Gastroesophageal sphincter (tissue), 4 donors: ENCODE results near the gene RETREG1. TPM values are rescaled to one million over a fixed set of nuclear protein-coding genes. Genes with fewer than 3 reads are reported as not detected.

Experiments used
- ATAC-seq: fragments of 150-250 bp; one replicate; pipeline ENCODE4 v1.9.1; 2016; ENCODE audit warnings: mild to moderate bottlenecking, moderate library complexity
- H3K27ac ChIP-seq, 4 donors: fragments of 200-600 bp; sonication (generic) in 3 of 4; 1 replicate in 3 of 4; 2 replicates in 1 of 4; pipeline ENCODE4 v1.5.1; 2016 to 2019
- H3K27me3 ChIP-seq: fragments of 200-600 bp; sonication (generic); one replicate; pipeline ENCODE4 v1.5.1; 2019
- H3K36me3 ChIP-seq, 2 donors: fragments of 200-600 bp; sonication (generic); one replicate each; pipeline ENCODE4 v1.5.1; 2019; ENCODE audit warnings: control low read depth in 1 of 2
- H3K4me1 ChIP-seq, 3 donors: fragments of 200-600 bp; sonication (generic); 1 replicate in 2 of 3; 2 replicates in 1 of 3; pipeline ENCODE4 v1.5.1; 2016 to 2019; ENCODE audit warnings: control low read depth in 2 of 3
- H3K4me3 ChIP-seq, 2 donors: fragments of 200-600 bp; sonication (generic); one replicate each; pipeline ENCODE4 v1.5.1; 2019; ENCODE audit warnings: mild to moderate bottlenecking in 1 of 2, moderate library complexity in 1 of 2
- H3K9me3 ChIP-seq, 3 donors: fragments of 200-600 bp; sonication (generic); one replicate each; pipeline ENCODE4 v1.5.1; 2017 to 2019; ENCODE audit warnings: control low read depth in 2 of 3
- CTCF ChIP-seq, 4 experiments: fragments of 200-600 bp in 2 of 4; fragments of 450-650 bp in 2 of 4; sonication (generic) in 1 of 4; IDR thresholded peaks; one replicate each; pipeline ENCODE4 v1.5.1; 2017 to 2019; ENCODE audit warnings: antibody characterized with exemption in 4 of 4, mild to moderate bottlenecking in 2 of 4, moderate library complexity in 2 of 4
- EP300 ChIP-seq: sonication (generic); formaldehyde crosslinking; IDR thresholded peaks from one replicate; pipeline ENCODE4 v1.6.1; 2017; ENCODE audit warnings: antibody characterized with exemption, mild to moderate bottlenecking
- POLR2A ChIP-seq, 2 donors: fragments of 450-650 bp; IDR thresholded peaks; one replicate each; pipeline ENCODE4 v1.6.1; 2017; ENCODE audit warnings: antibody characterized with exemption in 2 of 2, mild to moderate bottlenecking in 2 of 2, moderate library complexity in 1 of 2
- POLR2AphosphoS5 ChIP-seq: sonication (generic); formaldehyde crosslinking; IDR thresholded peaks from one replicate; pipeline ENCODE4 v1.6.1; 2017; ENCODE audit warnings: antibody characterized with exemption
- WGBS, 2 donors: methylation state at CpG; one replicate each; pipeline ENCODE4 v1.1.5; 2018; ENCODE audit warnings: low coverage in 1 of 2; 5-methylcytosine and 5-hydroxymethylcytosine counted together
- total RNA-seq, 4 donors: library from RNA; depleted of rRNA; stranded (reverse); fragments of >200 nt; gene quantifications; one replicate each; pipeline ENCODE4 v1.1.0, GENCODE V29; 2016

The RETREG1 gene
- total RNA-seq, 4 donors from 2014 or later = 7.3 to 21.3 (median 15.7) TPM

DNA sequence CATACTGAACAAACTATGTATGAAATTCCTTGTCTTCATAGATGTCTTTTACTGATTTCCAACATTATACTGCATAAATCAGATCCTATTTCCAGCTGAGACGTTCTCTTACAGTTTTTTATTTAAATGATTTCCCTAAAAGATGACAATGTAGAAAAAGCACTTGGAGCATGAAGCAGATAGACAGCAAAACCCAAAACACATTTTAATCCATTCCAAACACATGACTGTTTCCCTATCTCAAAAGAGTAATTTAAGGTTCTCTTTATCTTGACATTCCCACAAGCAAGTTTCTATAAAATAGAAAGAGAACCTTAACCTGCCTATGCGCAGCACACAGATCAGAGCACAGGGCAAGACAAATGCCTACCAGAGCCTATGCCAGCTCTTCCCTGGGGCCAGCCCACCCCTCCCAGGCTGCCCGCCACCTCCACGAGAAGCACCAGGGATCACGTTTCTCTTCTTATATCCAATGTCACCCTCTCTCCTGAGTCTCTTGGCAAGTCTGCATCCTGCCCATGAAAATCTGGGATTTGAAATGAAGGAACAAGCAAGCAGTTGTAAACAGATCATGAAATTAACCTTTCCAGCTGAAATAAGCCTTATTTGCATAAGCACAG is 52.4 kb downstream of the RETREG1 start:
- H3K9me3 ChIP-seq = no peaks in the 10 kb centered on the region
- no peaks in the 10 kb centered on the region for H3K36me3 ChIP-seq
- H3K27ac ChIP-seq = no peak overlapping the region
- TF ChIP-seq POLR2A (IDR thresholded peaks at IDR 0.05) (no peak), POLR2AphosphoS5 (no peak), EP300 (no peak)
- no peak overlapping the region for H3K4me3 ChIP-seq
- WGBS, 2 donors = 37 to 54% methylated on average over 2 to 5 of the region's 5 CpGs
- no peaks in the 10 kb centered on the region for H3K27me3 ChIP-seq
- no peak for ATAC-seq
- no peaks in the 10 kb centered on the region for H3K4me1 ChIP-seq

DNA sequence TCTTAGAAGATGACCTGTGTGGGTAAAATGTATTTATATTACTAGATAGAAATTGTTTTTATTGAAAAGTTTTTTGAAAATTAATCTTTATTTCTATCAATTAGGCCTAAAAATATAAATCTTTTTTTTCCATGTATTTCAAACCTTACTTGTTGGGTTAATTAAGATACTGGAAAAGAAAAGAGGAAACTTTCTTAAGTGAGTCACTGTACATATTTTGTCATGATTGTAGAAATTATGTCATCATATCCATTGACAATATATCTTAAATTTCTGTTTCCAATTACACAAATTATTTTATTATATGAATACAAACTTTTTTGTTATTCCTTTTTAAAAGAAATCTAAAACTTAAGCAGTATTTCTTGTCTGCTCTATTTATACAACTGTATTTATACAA is 53.1 kb downstream of the RETREG1 start:
- no peak for ATAC-seq
- no peaks in the 10 kb centered on the region for H3K36me3 ChIP-seq
- no peaks in the 10 kb centered on the region for H3K4me1 ChIP-seq
- no peaks in the 10 kb centered on the region for H3K9me3 ChIP-seq
- H3K27ac ChIP-seq = no peak overlapping the region
- no peak overlapping the region for H3K4me3 ChIP-seq
- TF ChIP-seq POLR2AphosphoS5 (no peak), EP300 (no peak), POLR2A (IDR thresholded peaks at IDR 0.05) (no peak), CTCF (IDR thresholded peaks at IDR 0.05) (no peak)
- H3K27me3 ChIP-seq = no peaks in the 10 kb centered on the region

DNA sequence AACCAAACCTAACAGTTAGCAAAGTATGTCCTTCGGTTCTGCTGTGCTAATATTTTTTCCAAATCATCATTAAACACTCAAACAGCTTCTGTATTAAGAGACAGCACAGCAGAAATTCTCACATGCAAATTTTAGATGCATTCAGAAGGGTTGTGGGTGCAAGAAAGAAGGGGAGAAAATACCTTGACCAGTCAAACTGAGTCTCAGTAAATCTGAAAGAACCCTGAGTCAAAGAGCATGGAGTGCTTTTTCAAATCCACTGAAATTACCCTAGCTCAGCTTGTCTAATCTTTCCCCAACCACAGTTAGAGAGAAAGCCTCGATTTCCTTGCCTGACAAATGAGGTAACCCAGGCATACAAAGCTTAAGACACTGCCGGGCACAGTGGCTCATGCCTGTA is 55.1 kb downstream of the RETREG1 start:
- H3K9me3 ChIP-seq = no peaks in the 10 kb centered on the region
- H3K4me1 ChIP-seq = no peaks in the 10 kb centered on the region
- no peaks in the 10 kb centered on the region for H3K36me3 ChIP-seq
- H3K27ac ChIP-seq = no peak overlapping the region
- TF ChIP-seq POLR2A (IDR thresholded peaks at IDR 0.05) = no peak
- no peak for TF ChIP-seq POLR2AphosphoS5
- TF ChIP-seq CTCF (IDR thresholded peaks at IDR 0.05) = no peak
- TF ChIP-seq EP300 = no peak
- ATAC-seq = no peak
- no peak overlapping the region for H3K4me3 ChIP-seq
- 69 to 74% methylated on average over 2 to 3 of the region's 3 CpGs for WGBS, 2 donors
- no peaks in the 10 kb centered on the region for H3K27me3 ChIP-seq

DNA sequence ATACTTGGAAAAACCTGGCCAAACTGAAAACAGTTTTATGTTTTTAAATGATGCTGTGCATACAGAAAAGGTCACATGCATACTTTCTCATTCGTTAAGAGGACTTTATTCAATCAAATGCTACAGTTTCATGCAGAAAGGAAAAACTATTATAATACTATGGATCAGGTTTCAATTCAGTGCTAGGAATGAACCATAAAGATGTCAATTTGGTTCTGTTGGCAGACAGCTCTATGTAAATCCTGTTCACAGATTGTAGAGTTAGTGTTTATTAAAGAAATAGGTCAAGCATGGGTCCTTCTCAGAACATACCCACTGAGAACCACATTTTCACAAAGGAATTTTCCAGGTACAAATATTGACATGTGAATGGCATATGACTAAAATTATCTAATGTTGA is 57.1 kb downstream of the RETREG1 start:
- no peak overlapping the region for H3K27ac ChIP-seq
- 72 to 100% methylated on average over 1 of the region's 1 CpG for WGBS, 2 donors

DNA sequence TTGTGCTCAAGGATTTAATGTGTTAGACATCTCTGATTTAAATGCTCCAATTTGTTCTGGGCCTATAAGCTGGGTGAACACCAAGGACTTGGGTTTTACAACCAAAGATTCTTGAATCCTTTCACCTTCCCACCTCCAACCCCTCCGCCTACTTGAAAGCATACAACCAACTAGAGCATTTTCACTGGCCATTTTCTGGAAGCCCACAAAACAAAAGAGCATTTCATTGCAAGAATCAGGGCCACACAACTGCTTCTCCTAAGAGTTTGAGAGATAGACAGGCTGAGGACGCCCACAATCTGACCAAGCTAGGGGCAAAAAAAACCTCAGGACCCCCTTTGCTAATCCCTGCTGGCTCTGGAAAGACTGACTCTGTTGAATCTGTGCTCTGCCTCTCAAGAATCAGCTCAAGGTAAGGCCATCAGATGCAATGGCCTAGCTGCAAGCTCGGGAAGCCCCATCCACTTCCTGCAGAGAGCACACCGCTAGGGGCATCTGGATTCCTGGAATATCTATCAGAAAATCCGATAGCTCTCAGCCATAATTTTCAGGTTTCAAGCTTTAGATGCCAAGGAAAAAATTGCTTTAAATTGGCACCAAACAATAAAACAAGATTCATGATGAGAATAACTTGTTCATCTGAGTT is 57.7 kb downstream of the RETREG1 start:
- 78 to 84% methylated on average over 3 of the region's 5 CpGs for WGBS, 2 donors
- Histone ChIP-seq H3K27me3 (no peaks in the 10 kb centered on the region), H3K27ac (no peak overlapping the region), H3K9me3 (no peaks in the 10 kb centered on the region), H3K4me1 (no peaks in the 10 kb centered on the region), H3K36me3 (no peaks in the 10 kb centered on the region), H3K4me3 (no peak overlapping the region)
- no peak for TF ChIP-seq POLR2AphosphoS5
- no peak for TF ChIP-seq EP300
- TF ChIP-seq POLR2A (IDR thresholded peaks at IDR 0.05) = no peak
- no peak for TF ChIP-seq CTCF (IDR thresholded peaks at IDR 0.05)
- ATAC-seq = no peak

More for the DNA sequence above, 57.1 kb downstream of the RETREG1 start:
- H3K4me1 ChIP-seq = no peaks in the 10 kb centered on the region
- H3K9me3 ChIP-seq = no peaks in the 10 kb centered on the region
- TF ChIP-seq POLR2AphosphoS5 (no peak), EP300 (no peak), CTCF (IDR thresholded peaks at IDR 0.05) (no peak), POLR2A (IDR thresholded peaks at IDR 0.05) (no peak)
- no peak overlapping the region for H3K4me3 ChIP-seq
- no peaks in the 10 kb centered on the region for H3K27me3 ChIP-seq
- no peaks in the 10 kb centered on the region for H3K36me3 ChIP-seq
- no peak for ATAC-seq
